Amniotic stem cell (primary cell): ENCODE results near the gene OR6P1.

Source experiments
- DNase-seq: peaks from one replicate; lab custom pipeline; 2025; lab: John Stamatoyannopoulos, UW

The OR6P1 gene

DNA sequence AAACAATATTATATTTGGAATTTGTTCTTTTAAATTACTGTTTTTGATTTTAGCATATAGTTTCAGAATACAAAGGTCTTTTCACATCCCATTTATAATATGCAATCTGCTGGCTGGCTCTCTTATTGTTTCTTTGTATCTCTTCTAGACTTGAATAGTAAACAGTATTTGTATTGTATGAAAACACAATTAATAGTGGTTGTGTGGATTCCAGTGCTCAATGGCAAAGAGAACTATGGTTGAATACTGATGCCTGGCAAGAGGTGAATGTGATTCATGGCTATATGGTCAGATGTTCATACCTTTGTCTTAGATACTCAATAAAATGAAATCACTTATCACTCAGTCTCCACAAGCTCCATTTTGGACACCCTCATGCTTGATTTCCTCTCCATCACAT lies 53.4 kb downstream of the OR6P1 start:
- DNase-seq = no peak
